Transverse colon (tissue), 3 donors: ENCODE measurements around the gene ARHGAP18.

Experiments
- CTCF ChIP-seq, 5 experiments: fragments of 200-600 bp in 3 of 5; fragments of 450-650 bp in 2 of 5; sonication (generic) in 3 of 5; IDR thresholded peaks; 1 replicate in 2 of 5; 2 replicates in 3 of 5; pipeline ENCODE4 v1.5.1; 2016 to 2017; ENCODE audit warnings: antibody characterized with exemption in 5 of 5, inconsistent platforms in 3 of 5, mild to moderate bottlenecking in 2 of 5, moderate library complexity in 1 of 5
- POLR2A ChIP-seq: fragments of 450-650 bp; IDR thresholded peaks from one replicate; pipeline ENCODE4 v1.6.1; 2016; ENCODE audit warnings: antibody characterized with exemption, mild to moderate bottlenecking, moderate library complexity

DNA sequence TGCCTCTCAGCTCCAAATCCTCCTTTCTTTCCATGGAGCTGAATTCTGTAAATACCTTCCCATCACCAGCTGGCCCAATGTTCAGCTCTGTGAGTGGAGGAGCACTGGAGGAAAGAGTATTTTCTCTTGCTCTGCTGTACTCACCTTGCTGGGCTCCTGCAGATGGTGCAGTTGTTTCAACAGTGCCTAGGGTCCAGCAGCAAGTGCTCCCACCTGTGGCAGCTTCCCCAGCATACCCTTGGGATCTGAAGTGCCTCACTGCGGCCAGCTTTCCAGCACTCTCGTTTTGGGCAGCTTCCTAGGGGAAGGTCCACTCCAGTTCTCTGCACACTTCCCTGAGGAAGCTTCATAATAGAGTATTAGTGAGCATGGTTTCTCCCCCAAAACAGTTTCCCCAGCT, 170.9 kb downstream of the ARHGAP18 start:
- TF ChIP-seq POLR2A (no peak), CTCF (IDR thresholded peaks at IDR 0.05) (no peak)
